AG09309 (cell line): ENCODE results near the gene FRY.

Source experiments
- DNase-seq: peaks from one replicate; pipeline ENCODE4 v3.0.0-alpha.2; 2010; ENCODE audit warnings: low read depth
- H3K4me3 ChIP-seq: 2 replicates; pipeline ENCODE4 v1.5.1; 2011; ENCODE audit warnings: mild to moderate bottlenecking, low read depth, low read length, moderate library complexity; ENCODE audit not compliant: control insufficient read depth
- TF ChIP-seq, protein P1 (sequence below): IDR thresholded peaks from 2 replicates; pipeline ENCODE4 v1.5.1; 2011; ENCODE audit warnings: mild to moderate bottlenecking, low read depth, low read length, inconsistent platforms; ENCODE audit not compliant: insufficient read depth, control insufficient read depth; ENCODE audit errors: missing control alignments

The FRY gene

DNA sequence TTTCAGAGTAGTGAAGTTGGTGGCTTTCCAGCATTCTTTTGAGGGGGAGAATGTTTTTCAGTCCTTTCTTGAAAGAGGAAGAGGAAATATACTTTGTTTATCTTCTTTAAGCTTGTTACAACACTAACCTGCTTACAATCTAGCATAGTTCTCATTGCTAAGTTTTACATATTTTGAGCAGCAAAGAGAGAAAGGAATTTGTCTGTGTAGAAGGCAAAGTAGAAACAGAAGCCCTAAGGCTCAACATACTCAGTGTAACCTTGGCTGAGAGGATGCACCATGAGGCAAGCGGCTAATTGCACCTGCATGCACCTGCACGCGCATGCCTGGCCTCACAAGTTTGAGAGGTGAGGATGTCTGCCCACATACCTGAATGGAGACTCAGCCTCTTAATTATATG is 2.2 kb downstream of the FRY start:
- H3K4me3 ChIP-seq = peak overlapping the region; percentile 2
- TF ChIP-seq, protein P1, sequence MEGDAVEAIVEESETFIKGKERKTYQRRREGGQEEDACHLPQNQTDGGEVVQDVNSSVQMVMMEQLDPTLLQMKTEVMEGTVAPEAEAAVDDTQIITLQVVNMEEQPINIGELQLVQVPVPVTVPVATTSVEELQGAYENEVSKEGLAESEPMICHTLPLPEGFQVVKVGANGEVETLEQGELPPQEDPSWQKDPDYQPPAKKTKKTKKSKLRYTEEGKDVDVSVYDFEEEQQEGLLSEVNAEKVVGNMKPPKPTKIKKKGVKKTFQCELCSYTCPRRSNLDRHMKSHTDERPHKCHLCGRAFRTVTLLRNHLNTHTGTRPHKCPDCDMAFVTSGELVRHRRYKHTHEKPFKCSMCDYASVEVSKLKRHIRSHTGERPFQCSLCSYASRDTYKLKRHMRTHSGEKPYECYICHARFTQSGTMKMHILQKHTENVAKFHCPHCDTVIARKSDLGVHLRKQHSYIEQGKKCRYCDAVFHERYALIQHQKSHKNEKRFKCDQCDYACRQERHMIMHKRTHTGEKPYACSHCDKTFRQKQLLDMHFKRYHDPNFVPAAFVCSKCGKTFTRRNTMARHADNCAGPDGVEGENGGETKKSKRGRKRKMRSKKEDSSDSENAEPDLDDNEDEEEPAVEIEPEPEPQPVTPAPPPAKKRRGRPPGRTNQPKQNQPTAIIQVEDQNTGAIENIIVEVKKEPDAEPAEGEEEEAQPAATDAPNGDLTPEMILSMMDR = no peak
- DNase-seq = no peak

DNA sequence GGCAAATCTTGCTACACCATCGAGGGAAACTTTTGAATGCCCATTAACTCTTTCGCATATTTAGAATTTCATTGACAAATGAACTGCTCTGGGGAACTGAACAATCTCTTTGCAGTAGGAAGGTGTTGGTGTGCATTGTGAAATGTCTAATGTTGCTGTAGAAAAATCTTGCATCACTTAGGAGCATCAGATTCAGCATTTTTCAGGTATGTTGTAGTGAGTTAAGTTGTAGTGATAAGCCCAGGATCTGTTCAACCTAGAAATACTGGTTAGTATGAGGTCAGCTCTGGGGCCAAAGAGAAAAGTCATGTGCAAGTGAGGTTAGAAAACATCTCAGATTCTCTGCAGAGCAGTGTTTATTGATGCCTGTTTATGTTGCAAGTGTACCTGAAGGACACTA is 4.1 kb downstream of the FRY start:
- TF ChIP-seq, protein P1 = no peak
- no peak for DNase-seq
- no peak overlapping the region for H3K4me3 ChIP-seq

DNA sequence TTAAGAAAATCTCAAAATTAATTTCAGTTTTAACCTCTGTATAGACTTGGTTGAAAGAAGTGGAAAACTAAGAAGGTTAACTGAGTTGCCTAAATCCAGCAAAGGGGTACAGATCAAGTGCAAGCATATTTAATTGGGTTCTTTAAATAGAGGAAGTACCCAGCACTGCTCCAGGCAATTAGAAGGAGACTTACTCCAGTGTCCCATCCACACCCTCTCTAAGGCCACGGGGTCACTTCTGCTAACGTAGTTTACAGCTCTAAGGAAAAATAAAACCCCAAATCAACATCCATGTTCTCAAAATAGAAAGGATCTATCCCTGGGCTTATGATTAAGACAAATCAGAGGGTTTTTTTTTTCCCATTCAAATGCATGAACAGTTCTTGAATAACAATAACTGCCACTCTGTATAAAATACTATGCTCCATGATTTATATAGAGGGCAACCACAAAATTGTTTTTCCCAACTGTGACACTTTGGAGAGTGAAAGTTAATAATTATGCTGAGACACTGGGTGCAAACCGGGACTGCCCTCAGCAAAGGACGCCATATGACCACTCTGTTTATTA is 4.6 kb downstream of the FRY start:
- H3K4me3 ChIP-seq = no peak overlapping the region
- TF ChIP-seq, protein P1 = no peak
- DNase-seq = no peak

DNA sequence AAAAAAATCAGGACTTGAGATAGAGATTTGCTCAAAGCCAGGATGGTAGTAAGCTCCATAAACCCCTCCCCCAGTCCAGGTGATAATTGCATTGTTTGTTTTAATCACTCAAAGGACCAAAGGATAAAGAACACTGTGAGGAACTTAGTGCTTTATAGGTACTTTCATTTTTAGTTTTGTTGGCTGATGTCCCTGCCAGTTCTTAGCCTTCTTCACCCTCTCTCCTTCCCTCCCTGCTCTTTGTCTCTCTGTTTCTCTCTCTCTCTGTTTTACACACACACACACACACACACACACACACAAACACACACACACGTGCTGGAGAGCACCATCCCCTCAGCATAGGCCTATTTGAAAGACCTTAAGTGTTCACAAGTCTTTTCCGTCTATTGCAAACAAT is 5.2 kb downstream of the FRY start:
- TF ChIP-seq, protein P1 = no peak
- no peak for DNase-seq

DNA sequence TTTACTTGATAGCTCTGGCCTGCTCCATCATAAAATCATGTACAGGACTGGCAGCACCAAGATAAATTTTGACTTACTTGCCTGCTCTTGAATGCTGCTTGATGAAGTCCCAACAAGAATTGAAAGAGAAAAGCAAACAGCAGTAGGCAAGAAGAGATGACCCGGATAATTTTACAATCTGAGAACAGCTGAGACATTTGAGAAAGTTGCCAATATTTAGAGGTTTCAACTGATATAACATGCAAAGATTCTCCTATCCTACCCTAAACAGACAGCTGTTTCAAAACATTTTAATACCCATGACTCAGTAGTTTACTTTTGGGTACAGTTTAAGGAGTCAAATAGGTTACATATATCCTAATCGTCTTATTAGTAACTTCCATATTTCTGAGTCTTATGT is 5.9 kb downstream of the FRY start:
- DNase-seq = no peak
- no peak overlapping the region for H3K4me3 ChIP-seq
- TF ChIP-seq, protein P1 = no peak

More for the DNA sequence above, 5.2 kb downstream of the FRY start:
- no peak overlapping the region for H3K4me3 ChIP-seq

DNA sequence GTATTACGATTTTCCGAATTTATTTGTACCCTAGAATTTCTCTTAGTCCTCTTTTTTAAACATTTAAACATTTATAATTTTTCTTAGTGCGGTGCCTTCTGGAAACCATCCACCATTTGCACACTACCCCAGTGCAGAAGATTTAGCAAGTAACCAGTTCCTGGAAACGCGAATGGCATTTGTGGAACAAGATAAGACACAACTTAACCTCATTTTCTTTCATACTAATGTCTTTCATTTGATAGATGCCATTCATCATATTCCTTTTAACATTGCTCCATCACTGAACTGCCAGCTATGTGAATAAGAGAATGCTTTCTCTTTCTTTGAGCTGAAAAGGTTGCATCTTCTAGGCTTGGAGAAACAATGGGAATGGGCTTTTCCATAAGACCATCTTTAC is 6.8 kb downstream of the FRY start:
- DNase-seq = no peak

DNA sequence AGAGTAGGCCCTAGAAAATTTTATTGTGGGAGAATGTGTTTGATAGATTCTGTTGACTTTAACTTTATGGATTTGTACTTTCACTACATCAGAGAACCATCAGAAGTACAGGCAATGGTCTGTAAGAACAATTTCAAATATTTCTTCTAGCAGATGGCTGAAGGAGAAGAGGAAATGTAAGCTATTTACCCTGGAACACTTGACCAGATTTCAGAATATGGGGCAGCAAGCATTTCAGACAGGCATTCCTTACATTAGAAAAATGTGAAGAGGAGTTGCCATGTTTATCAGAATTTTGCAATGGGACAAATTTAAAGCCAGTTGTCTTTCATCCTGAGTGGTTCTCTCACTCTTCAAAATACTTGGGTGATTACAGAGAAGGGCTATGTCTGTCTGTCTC is 7.5 kb downstream of the FRY start:
- H3K4me3 ChIP-seq = no peak overlapping the region
- TF ChIP-seq, protein P1 = no peak

More for the DNA sequence above, 6.8 kb downstream of the FRY start:
- TF ChIP-seq, protein P1 = no peak
- H3K4me3 ChIP-seq = no peak overlapping the region

More for the DNA sequence above, 7.5 kb downstream of the FRY start:
- DNase-seq = no peak
